Measurements from ENCODE around the gene RGP1.

The RGP1 gene

DNA sequence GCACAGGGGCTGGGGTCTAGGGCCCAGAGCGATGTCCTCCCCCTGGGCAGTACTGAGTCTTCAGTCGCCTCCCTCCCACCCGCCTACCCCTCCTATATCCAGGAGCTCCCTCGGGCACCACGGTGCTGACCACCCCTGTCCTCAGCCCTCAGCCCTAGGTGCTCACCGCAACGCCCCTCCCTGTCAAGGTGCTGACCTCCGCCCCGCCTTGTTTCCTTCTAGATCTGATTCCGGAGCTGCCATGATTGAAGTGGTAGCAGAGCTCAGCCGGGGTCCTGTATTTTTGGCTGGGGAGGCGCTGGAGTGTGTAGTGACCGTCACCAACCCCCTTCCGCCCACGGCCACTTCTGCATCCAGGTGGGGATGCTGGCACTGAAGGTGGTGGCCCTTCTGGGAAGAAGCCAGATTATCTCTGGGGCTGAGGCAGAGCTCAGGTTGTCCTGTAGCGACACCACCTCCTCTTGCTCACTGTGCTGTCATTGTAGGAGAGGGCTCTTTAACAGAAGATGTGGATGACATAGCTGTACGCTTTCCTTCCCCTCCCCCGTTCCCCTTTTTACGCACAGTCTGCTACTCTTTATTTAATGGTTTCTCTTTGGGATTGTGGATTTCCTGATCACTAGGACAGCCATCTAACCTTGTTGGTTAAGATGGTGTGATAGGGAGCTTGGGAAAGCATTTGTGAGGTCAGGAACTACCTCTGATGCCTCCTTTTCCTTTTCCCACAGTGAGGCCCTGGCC is 598 bp downstream of the RGP1 start:
- DNase-seq (ENCODE audit: low read depth) = no peak

DNA sequence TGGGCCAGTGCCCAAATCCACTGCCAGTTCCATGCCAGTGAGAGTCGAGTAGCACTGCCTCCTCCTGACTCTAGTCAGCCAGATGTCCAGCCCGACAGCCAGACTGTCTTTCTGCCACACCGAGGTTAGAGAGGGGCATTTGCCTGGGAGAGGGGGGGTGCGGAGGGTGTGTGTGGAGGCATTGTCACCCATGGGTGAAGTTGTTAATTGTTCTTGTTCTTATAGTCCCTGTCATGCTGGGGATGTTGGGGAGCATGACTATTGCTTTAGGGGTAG is 1.1 kb downstream of the RGP1 start:
- peak overlapping the region; percentile 90 for H3K4me3 ChIP-seq (ENCODE audit: low read depth, low read length)
- TF ChIP-seq, protein P1, sequence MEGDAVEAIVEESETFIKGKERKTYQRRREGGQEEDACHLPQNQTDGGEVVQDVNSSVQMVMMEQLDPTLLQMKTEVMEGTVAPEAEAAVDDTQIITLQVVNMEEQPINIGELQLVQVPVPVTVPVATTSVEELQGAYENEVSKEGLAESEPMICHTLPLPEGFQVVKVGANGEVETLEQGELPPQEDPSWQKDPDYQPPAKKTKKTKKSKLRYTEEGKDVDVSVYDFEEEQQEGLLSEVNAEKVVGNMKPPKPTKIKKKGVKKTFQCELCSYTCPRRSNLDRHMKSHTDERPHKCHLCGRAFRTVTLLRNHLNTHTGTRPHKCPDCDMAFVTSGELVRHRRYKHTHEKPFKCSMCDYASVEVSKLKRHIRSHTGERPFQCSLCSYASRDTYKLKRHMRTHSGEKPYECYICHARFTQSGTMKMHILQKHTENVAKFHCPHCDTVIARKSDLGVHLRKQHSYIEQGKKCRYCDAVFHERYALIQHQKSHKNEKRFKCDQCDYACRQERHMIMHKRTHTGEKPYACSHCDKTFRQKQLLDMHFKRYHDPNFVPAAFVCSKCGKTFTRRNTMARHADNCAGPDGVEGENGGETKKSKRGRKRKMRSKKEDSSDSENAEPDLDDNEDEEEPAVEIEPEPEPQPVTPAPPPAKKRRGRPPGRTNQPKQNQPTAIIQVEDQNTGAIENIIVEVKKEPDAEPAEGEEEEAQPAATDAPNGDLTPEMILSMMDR (IDR thresholded peaks at IDR 0.05; ENCODE audit: low read depth, low read length, missing control alignments) = no peak
- DNase-seq (ENCODE audit: low read depth) = no peak

More for the DNA sequence above, 598 bp downstream of the RGP1 start:
- TF ChIP-seq, protein P1 (IDR thresholded peaks at IDR 0.05; ENCODE audit: low read depth, low read length, missing control alignments) = peak; percentile 6
- H3K4me3 ChIP-seq (ENCODE audit: low read depth, low read length) = peak overlapping the region; percentile 90

DNA sequence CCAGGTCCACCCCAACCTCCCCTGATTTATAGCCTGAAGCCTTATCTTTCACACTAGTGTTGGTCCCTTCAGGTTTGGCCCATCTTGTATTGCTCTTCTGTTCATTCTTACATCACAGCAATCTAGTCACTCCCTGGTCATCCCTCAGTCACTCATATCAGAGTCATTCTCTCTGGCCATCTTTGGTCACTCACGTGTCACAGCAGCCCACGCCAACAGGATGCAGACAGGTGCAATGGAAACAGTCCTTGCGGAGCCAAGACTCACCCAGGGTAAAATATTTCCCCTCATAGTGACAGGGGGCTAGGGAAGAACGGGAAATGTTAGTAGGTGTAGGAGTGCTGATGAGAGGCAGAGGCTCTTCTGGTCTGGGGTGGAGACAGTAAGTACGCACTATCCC is 4.4 kb downstream of the RGP1 start:
- no peak for DNase-seq (ENCODE audit: low read depth)
- H3K4me3 ChIP-seq (ENCODE audit: low read depth, low read length) = no peak overlapping the region
- TF ChIP-seq, protein P1 (IDR thresholded peaks at IDR 0.05; ENCODE audit: low read depth, low read length, missing control alignments) = no peak

DNA sequence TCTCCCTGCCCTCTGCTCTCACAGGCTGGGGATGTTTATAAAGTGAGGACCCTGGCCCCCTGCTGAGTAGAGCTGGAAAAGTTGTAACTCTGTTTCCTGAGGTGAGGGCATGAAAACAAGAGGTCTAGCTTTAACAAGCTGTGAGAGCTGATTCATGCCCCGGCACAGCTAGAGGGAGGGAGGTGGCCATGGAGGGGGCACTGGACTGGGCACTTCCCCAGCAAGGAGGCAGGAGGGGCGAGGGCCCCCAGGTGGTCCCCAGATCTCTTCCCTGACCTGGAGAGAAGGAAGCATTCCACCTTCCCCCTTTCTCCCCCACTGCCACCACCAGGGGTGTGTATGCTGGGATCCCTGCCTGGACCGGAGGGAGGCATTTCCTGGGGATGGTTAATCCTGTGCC is 5.2 kb downstream of the RGP1 start, which contains the start of gene MSMP:
TSS of gene MSMP (minus strand) at position 13 of the 400 bp plus-strand sequence. CDS start 147 bp downstream, outside the sequence.
- no peak within 1 kb of the TSS for H3K4me3 ChIP-seq (ENCODE audit: low read depth, low read length)
- TF ChIP-seq, protein P1 (IDR thresholded peaks at IDR 0.05; ENCODE audit: low read depth, low read length, missing control alignments) = no peak
- no peak for DNase-seq (ENCODE audit: low read depth)

DNA sequence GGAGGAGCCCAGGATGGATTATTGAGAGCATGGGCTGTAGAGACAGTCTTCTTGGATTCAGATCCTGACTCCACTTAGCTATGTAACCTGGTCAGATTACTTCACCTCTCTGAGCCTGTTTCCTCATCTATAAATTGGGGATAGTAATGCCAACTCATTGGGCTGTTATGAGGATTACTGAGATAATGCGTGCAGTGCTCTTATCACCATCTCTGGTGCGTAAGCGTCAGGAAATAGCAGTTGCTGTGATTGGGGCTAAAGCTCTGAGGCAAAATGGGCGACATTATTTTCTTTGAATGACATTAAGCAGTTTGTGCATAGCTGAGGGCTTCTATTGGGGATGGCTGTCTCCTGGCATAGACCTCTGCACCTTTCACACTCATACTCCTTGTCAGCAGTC is 6.0 kb downstream of the RGP1 start:
- TF ChIP-seq, protein P1 (IDR thresholded peaks at IDR 0.05; ENCODE audit: low read depth, low read length, missing control alignments) = no peak
- H3K4me3 ChIP-seq (ENCODE audit: low read depth, low read length) = no peak overlapping the region
- no peak for DNase-seq (ENCODE audit: low read depth)

DNA sequence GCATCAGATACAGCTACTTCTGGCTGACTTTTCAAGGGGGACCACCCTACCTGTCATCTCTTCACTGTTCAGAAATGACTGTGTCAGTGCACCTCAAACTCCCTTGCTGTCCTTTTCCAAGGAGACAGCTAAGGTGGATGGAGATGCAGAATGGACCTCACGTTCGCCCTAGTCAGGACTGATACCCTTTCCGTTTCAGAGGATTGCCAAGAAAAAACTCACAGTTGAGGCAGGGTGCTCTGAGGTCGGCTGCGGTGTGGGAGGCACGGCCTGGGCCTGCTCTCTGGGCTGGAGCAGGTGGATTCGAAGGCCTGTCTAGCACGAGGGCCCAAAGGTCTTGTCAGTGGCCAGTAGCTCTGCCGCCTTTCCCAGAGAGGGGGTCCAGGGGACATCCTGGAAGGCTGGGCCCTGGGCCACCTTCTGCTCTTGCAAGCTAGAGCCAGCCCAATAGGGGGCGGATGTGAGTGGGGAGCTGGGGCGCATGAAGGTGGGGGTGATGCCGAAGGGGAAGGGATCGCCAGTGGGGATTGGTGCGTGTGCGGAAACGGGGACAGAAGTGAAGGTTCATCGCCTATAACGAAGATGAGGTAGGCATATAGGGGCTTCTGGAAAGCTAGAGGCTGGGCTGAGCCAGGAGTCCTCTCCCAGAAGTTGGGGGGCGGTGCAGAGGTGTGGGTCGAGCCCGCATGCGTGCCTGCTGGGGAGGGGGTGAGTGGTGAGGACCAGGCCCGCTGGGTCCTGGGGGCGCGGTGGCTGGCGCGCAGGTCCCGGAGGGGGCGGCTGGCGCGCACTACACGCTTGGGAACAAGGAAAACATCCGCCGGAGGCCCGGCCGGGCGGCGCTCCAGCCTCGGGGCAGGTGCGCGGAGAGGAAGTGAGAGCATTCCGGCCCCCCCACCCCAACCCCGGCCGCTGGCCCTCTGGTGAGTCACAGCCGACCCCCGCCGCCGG is 7.5 kb downstream of the RGP1 start:
- no peak for DNase-seq (ENCODE audit: low read depth)
- peak overlapping the region; percentile 70 for H3K4me3 ChIP-seq (ENCODE audit: low read depth, low read length)
- TF ChIP-seq, protein P1 (IDR thresholded peaks at IDR 0.05; ENCODE audit: low read depth, low read length, missing control alignments) = peak; percentile 87

Measured in GM12864 (cell line).